Activated CD4-positive, CD25-positive, alpha-beta regulatory T cell treated with anti-CD3 and anti-CD28 coated beads, Interleukin-2, amount 50 U/mL, for 24 hours (primary cell): ENCODE data around the gene MRGPRD.
"Not testable (repeated sequence)": the region's sequence is repeated elsewhere in the genome, so short reads cannot be mapped to it uniquely, and the experiment has no call there.

ENCODE experiments used
- ATAC-seq, 2 donors: fragments of 150-1000 bp; cut with Tn5 transposase; one replicate each; pipeline ENCODE4 v1.10.0; 2021; ENCODE audit warnings: mild to moderate bottlenecking in 1 of 2, moderate library complexity in 1 of 2

Gene MRGPRD

DNA sequence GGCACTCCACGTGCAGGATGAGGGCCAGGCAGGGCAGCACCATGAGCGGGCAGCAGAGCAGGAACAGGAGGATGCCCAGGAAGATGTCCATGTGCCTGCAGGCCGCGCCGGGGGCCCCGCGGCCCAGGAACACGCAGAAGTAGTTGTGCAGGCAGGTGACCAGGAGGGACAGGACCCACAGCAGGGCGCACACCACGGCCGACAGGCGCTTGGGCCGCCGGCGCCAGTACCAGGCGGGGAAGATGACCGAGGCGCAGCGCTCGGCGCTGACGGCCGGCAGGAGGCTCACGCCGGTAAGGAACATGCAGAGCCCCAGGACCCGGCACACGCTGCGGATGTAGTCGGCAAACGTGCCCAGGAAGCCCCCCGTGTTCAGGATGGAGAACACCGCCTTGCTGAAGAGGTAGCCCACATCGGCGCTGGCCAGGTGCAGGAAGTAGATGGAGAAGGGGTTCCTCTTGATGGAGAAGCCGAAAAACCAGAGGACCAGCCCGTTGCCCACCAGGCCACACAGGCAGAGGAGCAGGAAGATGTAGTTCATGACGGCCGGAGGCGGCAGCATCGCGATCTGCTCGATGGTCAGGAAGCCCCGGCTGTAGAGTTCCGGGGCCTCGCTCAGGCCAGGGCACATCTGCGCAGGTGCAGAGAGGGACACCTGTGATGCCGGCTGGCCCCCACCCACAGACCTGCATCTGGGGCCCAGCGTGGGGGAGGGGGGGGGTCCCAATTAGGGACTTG lies 25.0 kb upstream of the MRGPRD start:
- ATAC-seq = no peak

DNA sequence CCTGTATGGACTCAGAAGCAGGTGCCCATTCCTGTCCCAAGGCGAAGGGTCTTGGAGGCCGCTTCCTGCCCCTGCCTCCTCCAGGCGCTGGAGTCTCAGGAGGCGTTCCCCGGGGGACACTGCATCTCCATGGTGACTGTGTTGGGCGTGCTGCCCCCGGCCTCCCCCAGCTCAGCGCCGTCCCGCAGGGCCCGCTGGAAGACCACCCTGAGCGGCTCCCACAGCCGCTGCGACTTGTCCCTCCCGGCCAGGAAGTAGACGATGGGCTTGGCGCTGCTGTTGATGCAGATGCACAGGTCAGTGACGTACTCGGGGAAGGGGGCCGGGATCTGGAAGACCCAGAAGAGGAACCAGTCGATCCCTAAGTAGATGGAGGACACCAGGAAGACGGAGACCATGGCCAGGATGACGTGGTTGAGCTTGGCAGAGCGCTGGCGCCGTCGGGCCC lies 24.4 kb upstream of the MRGPRD start:
- ATAC-seq = no peak

DNA sequence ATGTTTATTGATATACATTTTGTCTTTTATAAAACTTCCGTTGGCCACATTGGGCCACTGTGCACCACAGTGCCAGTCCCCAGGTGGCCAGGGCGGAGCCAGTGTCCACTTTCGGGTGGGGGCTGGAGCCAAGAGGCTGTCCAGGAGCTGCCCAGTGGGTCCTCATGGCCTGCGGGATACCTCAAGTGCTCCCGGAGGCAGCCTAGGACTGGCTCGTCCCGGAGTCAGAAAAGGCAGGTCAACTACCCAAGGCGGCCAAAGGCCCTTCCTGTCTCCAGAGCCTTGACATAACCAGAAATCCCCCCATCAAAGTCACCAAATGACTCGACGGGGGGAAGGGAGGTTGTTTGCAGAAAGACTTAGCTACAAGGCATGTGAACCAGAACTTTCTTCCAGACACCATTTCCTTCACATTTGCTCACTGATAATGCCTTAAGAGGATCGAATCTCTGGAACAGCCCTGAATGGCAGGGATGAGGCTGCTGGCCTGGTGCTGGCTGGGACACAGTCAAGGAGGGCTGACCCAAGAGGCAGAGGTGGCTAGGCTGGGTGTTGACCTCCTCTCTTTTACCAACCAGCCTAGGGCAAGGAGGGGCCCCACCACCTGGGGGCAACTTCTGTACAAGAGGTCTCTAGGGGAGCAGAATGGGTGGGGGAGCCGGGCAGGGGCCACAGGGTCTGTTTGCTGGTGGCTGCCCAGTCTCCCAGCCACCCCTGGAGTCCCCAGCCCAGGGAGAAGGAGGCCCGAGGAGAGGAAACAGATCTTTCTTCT lies 23.8 kb upstream of the MRGPRD start:
- no peak for ATAC-seq

DNA sequence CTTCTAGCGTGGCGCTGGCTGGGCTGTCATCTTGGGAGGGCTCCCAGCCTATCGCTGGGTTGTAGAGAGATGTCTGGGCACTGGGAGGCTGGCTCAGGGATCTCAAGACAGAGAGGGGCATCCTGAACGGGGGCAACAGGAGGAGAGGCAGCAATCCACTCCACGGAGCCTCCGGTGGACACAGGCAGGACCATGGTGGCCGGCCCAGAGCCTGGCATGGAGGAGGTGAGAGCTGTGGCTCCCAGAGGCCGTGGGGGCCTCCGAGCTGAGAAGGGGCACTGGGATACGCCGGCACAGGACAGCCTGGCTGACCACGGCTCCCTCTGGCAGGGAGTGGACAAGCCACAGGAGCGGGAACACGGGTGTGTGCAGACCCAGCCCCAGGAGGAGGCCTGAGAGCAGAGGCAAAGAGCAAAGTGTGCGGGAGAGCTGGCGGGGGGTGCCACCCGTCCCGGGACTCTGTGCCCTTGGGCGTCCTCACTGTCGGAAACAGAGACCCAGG lies 23.1 kb upstream of the MRGPRD start:
- ATAC-seq = no peak

DNA sequence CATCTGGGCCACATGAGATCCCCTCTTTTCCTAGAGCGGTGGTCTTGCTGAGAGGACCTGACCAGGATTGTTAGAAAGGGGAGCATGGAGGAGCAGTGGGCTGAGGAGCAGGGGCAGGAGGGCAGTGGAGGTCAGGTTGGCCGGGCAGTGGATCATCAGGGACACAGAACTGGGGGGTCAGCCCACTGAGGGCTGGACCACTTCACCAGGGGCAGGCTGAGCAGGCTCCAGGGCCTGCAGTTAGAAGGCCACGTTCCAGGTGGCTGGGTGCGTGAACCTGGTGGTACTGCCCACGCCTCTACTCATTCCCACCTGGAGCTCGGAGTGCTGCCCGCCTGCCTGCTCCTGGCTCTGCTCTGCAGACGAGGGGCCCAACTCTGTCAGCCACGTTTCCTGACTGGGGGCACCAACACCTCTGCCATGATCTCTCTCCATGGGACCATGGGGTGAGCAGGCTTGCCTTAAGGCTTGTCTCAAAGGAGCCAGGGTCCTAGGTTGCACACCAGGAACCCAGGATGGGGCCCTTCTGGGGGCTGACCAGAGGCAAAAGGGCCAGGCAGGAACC lies 22.6 kb upstream of the MRGPRD start:
- no peak for ATAC-seq

DNA sequence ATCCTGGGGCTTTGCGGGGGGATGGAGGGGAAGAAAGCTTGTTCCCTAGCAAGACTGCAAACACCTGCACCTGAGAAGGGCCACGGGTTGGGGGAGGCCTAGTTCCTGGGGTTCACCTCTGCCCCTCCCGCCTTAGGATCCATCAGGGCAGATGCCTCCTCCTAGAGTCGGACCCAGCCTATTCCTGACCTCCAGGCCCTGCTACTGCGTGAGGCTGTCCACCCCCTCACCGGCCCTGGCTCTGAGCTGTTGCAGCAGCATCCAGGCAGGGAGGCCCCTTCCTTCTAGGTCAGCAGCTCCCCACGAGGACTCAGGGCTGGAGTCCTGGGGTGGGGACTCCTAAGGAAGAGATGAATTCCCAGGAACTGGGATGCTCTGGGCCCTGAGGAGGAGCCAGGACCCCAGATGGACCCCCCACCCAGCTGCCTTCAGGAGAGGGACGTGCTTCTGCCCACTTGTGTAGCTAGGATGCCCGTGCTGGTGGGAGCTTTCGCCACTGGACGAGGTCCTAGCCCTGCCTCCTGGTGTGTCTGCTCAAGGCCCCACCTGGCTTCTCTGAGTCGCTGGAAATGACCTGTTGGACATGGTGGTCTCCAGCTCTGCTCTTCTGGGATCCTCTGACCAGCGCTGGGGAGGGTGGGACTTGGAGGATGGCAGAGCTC lies 21.9 kb upstream of the MRGPRD start:
- no peak for ATAC-seq

DNA sequence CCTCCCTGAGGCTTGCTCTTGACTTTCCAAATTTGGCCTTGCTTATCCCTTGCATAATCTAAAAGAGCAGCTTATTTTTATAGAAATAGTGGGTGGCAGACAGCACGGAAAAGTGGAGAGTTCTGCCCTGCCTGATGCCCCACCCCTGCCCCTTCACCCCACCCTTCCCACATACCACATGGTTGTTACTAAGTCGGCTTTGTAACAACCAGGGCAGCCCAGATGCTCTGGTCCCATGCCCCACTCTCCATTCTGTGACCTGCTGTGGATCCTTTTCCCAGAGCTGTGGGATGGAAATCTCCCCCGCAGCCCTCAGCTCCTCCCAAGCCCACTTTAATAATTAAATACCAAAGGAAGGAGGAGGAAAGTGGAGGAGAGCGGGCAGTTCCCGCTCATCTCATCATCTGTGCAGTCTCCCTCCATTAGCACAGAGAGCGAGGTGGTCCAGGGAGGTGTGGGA lies 21.4 kb upstream of the MRGPRD start:
- no peak for ATAC-seq

DNA sequence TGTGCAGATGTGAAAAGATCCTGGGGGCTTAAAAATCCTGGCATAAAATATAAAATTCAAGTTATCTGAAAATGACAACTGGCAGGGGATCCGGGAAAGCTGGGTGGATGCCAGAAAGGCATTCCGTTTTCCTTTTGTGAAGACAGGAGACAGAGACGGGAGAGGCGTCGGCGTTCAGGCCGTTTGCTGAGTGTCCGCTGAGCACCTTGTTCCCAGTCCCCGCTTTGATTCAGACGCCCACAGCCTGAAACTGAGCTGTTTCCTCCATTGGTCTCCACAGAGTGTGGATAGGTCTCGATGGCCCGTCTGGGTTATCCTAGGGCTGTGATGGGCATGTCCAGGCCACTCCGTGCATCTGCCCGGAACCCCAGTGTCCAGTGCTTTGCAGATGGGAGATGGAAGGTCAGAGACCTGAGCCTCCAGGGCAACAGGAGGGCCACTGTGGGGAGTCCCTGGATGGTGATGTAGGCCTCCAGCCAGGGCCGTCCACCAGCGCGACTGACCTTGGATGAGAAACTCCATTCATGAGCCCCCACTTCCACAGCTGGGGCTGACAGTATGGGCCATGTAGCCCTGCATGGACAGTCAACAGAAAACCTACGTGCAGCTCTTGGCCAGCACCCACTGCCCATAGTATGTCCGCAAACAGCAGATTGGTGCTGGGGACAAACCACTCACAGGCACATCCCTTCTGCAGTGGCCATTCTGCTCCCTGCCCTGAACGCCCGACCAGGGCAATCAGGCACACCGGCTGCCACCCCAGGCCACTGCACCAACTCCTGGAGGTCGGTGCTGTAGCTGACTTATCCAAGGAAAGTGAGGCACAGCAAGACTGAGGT lies 20.7 kb upstream of the MRGPRD start:
- ATAC-seq = no peak

DNA sequence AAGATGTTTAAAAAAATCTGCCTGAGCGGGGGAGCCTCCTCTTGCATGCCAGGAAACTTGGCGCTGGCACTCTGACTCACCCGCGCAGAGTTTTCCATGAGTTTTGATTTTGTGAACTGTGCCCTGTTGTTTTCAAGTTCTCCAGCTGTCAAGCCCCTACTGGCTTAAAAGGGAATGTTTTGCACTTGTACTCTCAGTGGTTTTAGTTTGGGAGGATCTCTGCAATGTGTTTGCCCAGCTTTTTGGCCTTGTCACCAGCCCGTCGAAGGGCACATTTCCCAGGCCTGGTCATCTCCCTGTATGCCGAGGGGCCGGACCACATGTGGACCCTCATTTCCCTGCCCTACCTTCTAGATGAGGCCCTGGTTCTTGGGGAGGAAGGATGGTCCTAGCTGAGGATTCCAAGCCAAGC lies 20.1 kb upstream of the MRGPRD start:
- ATAC-seq = no peak

DNA sequence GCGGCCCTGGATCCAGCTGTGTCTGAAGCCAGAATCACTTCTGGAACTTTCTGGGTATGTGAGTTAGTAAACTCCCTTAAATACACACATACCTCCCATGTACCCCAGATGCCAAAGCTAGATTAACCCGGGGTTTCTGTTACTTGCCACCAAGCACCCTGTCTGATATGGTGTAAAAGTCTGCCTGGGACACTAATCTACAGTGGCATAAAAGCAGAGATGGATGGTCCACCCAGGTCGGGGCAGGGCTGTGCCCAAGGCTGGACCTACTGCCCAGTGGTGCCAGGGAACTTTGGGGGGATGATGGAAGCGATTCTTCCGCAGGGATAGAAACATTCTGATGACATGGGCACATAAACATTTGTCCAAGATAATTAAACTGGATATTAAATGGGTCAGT lies 19.6 kb upstream of the MRGPRD start:
- ATAC-seq = no peak

DNA sequence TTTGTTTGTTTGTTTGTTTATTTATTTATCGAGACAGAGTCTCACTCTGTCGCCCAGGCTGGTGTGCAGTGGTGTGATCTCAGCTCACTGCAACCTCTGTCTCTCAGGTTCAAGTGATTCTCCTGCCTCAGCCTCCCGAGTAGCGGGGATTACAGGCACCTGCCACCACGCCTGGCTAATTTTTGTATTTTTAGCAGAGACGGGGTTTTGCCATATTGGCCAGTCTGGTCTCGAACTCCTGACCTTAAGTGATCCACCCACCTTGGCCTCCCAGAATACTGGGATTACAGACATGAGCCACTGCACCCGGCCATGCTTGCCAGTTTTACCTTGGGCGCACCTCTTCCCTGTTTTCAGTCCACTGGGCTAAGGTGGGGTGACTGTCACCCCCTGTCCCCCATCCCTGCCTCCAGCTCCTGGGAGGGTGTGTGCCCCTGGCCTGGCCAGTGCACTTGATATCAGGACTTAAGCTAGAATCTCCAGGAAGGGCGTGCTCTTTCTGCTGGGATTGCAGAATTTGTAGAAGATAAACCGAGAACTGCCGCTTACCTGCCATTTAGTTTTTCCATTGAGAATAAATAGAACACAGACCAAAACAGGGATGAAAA lies 19.1 kb upstream of the MRGPRD start:
- ATAC-seq = not testable (repeated sequence)

DNA sequence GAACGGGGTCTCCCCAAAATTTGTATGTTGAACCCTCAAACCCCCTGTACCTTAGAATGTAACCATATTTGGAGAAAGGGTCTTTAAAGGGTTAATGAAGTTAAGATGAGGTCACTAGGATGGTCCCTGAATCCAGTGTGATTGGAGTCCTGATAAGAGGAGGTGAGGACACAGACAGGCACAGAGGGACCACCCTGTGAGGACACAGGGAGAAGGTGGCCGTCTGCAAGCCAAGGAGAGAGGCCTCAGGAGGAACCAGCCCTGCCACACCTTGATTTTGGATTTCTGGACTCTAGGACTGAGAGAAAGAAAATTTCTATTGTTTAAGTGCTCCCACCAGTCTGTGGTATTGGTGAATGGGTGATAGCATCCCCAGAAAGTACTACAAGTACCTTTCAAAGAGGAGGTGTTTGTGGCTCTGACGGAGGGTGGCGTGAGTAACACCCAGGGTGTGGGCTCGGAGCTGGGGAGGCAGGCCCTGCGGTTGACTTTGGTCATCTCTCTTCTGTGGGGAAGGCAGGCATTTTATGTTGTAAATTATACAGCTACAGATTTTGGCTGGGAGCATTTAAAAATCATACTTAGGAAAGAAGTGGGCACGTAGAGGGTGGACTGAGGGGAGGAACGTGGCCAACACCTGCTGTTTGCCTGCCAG lies 18.4 kb upstream of the MRGPRD start:
- no peak for ATAC-seq

DNA sequence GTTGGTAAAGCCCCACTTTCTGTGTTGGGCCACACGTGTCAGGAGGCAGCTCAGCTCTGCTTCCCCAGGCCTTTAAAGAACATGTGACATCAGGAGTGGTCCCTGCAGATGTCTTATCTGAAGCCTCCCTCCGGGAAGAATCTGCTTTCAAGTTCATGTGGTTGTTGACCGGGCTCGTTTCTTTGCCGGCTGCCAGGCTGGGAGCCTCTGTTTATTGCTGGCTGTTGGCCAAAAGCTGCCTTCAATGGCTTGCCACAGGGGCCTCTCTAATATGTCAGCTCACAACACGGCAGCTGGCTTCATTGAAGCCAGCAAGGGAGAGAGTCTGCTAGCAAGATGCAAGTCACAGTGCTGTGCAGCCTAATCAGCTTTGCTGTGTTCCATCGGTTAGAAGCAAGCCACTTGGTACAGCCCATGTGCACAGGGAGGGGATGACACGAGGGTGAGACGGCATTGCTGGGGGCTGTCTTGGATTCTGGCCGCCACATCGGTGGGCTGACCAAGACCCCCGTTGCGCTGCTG lies 17.7 kb upstream of the MRGPRD start:
- ATAC-seq = no peak

DNA sequence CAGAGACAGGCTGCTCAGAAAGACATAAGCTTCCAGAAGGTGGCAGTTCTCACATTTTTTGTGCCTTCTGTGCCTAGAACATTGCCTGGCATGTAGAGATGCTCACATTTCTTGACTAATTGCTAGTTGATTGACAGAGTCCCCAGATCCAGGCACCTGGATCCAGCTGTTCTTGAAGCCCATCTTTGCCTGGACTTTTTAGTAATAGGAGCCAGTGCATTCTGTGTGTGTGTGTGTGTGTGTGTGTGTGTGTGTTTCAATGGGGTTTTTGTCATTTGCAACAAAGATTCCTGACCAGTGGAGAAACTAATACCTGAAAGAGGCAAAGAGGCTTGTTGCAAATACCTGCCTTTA lies 17.2 kb upstream of the MRGPRD start:
- no peak for ATAC-seq

DNA sequence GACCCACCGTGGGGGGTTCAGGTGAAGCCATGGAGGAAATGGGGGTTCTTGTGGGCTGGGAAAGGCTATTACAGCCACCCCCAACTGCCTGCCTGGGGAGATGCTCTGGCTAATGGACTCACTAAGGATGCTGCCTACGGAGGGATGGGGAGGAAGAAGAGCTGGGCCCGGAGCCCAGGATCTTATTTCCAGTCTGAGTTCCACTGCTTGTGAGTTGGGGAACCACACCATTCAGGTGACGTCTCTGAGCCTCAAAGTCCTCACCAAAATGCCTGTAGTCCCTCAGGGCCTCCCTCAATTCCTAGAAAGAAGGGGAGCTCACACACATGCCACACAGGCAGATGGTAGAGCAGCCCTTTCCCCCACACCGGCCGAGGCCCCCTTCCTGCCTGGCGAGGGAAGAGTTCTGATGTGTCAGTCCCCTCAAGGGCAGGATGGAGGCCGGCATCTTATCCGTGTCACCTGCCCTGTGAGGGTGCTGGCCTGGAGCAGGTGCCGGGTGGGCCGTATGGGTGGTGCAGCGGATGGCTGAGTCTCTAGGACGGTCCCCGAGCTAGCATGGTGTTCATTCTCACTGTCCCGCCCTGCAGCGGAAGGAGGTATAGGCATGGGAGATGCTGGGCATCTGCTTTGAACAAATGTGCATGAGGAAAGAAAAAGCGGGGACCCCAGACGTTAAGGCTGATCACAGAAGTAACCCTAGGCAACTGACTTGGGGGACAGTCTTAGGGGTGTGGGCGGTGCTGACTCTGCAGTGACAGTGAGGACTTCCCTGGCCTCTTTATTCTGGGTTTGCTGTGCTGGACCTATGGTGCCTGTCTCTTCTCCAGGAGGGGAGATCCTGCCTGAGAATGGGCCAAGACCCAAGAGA lies 16.6 kb upstream of the MRGPRD start:
- no peak for ATAC-seq

DNA sequence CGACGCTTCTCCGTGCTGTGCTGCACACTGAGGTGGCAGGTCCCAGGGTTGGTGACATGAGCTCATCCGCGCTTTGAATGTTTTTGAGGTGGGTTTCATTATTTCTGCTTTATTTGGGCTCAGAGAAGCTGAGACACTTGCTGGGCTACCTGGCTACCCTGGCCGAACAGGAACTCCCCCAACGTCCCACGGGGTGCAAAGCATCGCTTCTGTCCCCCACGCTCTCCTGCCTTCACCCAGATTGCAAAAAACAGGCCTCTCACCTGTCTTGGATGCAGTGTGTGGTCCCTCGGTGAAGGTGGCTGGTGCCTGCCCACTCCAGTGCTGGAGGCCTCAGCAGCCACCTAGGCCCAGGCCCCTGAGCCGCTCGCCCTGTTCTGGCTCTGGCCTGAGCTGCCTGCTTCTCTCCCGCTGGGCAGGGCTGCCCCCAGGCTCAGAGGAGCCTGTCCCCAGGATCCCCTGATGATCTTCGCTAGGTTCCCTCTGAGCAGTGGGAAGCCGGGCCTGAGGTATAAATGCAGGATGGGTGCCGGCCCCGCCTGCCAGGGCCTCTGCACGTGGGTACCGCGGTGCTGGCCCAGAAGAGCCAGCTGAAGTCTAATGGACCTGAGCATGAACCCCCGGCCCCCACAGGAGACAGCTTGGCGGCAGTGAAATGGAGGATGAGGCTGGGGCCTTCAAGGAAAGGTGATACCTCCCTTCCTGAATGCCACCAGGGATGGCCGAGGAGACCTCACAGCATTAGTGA lies 15.8 kb upstream of the MRGPRD start:
- no peak for ATAC-seq

DNA sequence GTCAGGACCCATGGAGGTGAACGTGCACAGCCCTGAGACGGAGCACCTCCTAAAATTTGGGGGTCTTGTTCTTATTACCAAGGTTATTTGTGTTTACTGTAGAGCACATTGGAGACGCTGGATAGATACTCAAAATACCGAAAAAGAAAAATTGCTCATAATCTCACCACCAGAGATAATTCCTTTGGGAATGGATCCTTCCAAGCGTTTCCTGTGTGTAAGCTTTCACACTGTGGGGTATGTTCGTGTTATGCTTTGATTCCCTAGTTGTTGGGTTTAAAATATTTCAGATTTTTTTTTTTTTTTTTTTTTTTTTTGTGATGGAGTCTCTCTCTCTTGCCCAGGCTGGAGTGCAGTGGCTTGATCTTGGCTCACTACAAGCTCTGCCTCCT lies 14.1 kb upstream of the MRGPRD start:
- ATAC-seq = no peak

DNA sequence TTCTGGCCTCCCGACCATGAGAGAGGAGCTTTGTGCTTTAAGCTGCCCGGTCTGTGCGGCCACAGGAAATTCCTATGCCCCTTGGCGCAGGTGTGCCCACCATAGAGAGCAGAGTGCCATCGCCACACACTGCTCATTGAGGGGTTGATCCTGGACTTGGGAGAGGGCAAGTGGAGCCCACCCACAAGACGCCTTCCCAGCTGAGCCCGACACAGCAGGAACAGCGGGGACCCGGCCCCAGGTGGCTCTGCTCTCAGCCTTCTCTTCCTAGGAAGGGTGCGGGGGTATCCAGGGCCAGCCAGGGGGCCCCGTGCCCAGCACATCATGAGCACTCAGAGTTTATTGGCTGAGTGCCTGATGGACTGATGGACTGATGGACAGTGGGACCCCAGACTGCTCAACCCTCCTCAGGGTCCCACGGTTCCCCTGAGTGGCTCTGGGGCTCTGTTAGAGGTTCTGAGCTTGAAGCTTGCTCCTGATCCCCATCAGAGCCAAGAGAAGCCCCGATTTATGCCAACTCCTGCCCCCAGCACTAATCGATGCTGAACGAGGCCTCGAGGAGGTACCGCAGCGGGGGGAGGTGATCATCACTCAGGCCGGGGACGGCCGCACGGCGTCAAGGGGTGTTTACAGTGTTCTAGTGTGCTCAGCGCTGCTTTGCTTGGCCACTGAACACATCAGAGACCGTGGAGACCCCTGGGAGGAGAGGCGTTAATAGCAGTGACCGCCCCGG lies 13.5 kb upstream of the MRGPRD start:
- no peak for ATAC-seq

DNA sequence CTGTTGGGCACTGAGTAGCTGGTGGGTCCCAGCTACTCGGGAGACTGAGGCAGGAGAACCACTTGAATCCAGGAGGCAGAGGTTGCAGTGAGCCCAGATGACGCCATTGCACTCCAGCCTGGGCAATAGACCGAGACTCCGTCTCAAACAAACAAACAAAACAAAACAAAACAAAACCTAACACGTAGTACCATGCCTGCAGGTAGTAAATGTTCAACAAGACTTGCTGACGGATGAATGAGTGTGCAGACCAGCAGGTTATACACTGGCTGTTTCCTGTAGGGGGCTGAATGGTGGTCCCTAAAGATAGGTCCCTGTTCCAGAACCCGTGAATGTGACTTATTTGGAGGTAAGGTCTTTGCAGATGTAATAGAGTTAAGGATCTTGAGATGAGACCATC lies 12.8 kb upstream of the MRGPRD start:
- ATAC-seq = no peak
